GM12891 (cell line): ENCODE results near the gene OR13C3.

Source experiments
- POLR2A ChIP-seq: IDR thresholded peaks from 2 replicates; pipeline ENCODE4 v1.6.1; 2011; ENCODE audit warnings: low read depth, low read length, control low read depth
- POLR2AphosphoS5 ChIP-seq: IDR thresholded peaks from 2 replicates; pipeline ENCODE4 v1.6.1; 2011; ENCODE audit warnings: low read depth, low read length, control low read depth
- POU2F2 ChIP-seq: IDR thresholded peaks from 2 replicates; pipeline ENCODE4 v1.6.1; 2011; ENCODE audit warnings: low read depth, mild to moderate bottlenecking, control low read depth, low read length, moderate library complexity
- SPI1 ChIP-seq: IDR thresholded peaks from 2 replicates; pipeline ENCODE4 v1.6.1; 2011; ENCODE audit warnings: low read depth, low read length, control low read depth
- TAF1 ChIP-seq: IDR thresholded peaks from 2 replicates; pipeline ENCODE4 v1.6.1; 2011; ENCODE audit warnings: low read depth, low read length, control low read depth

DNA sequence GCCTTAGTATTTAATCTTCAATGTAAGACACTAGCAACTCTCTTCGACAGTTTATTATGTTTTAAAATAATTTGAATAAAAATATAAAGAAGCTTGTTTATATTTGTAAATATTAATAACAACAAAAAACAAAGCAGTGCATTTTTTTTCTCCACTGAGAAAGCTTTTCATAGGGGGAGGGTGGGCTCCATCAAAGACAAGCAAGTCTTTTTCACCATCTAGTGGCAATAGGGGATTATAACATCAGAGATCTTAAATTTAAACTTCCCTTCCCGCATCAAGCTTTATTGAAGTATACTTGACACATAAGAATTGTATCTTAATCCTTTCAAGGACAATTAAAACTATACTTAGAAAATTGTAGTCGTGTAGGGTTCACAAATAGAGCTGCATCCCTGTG, 41.8 kb downstream of the OR13C3 start:
- TF ChIP-seq TAF1 (no peak), POU2F2 (no peak), POLR2A (no peak), POLR2AphosphoS5 (no peak), SPI1 (no peak)
